Endothelial cell of coronary artery (primary cell): ENCODE measurements around the gene MUC2. TPM values are rescaled to one million over a fixed set of nuclear protein-coding genes. Genes with fewer than 3 reads are reported as not detected.

Source experiments
- total RNA-seq: library from RNA; depleted of rRNA; stranded (reverse); fragments of >200 nt; gene quantifications from 2 replicates; pipeline ENCODE4 v1.2.3, GENCODE V29; 2014

Gene MUC2
- under 0.01 TPM in 1 of 2 replicates, not detected in the other for total RNA-seq

GRCh38 chr11:1074244-1075221 is at the start of gene MUC2:
Gene MUC2, plus strand, starts transcription at chr11:1074874.

GRCh38 chr11:1036303-1036923 is 38.3 kb upstream of the MUC2 start, which contains the start of gene MUC6:
Gene MUC6, minus strand, starts transcription at chr11:1036718. Its CDS starts 63 bp downstream, at chr11:1036655.

Other genes starting within 250 kb of the MUC2 start
- 2.7 and 4.8 TPM in 2 replicates for gene CRACR2B, start 247.0 kb upstream of the MUC2 start, total RNA-seq
- gene CD151, start 241.9 kb upstream of the MUC2 start, total RNA-seq: 545 and 757 TPM in 2 replicates
- 159 and 286 TPM in 2 replicates for gene POLR2L, start 232.3 kb upstream of the MUC2 start, total RNA-seq
- 63.9 and 81.4 TPM in 2 replicates for gene TSPAN4, start 232.0 kb upstream of the MUC2 start, total RNA-seq
- 34.7 and 45.0 TPM in 2 replicates for gene CHID1, start 164.1 kb upstream of the MUC2 start, total RNA-seq
- gene AP2A2, start 149.0 kb upstream of the MUC2 start, total RNA-seq: 37.9 and 49.3 TPM in 2 replicates
- gene MUC6, start 38.2 kb upstream of the MUC2 start, total RNA-seq: not detected in 2 replicates
- gene MUC5AC, start 83.1 kb downstream of the MUC2 start, total RNA-seq: not detected in 2 replicates
- gene MUC5B, start 148.2 kb downstream of the MUC2 start, total RNA-seq: not detected in 2 replicates
- gene TOLLIP, start 234.8 kb downstream of the MUC2 start, total RNA-seq: 21.1 and 26.4 TPM in 2 replicates